Measurements from ENCODE around the gene TMPRSS6. TPM values are rescaled to one million over a fixed set of nuclear protein-coding genes. Genes with fewer than 3 reads are reported as not detected.

Gene TMPRSS6
- total RNA-seq, 1 experiment from 2014 or later, result not detected

GRCh38 chr22:37132773-37133172 is 23.3 kb upstream of the TMPRSS6 start:
- H3K27me3 ChIP-seq, result no peaks in the 10 kb centered on the region
- H3K4me3 ChIP-seq, result no peak overlapping the region
- no peaks in the 10 kb centered on the region for H3K36me3 ChIP-seq
- no peak for DNase-seq
- no peak overlapping the region for H3K27ac ChIP-seq
- H3K9me3 ChIP-seq (replicated peaks), result no peaks in the 10 kb centered on the region
- no peaks in the 10 kb centered on the region for H3K4me1 ChIP-seq

- no peak for DNase-seq
- Histone ChIP-seq H3K4me3 (no peak overlapping the region), H3K4me1 (no peaks in the 10 kb centered on the region), H3K9me3 (replicated peaks) (no peaks in the 10 kb centered on the region), H3K36me3 (no peaks in the 10 kb centered on the region), H3K27me3 (no peaks in the 10 kb centered on the region), H3K27ac (no peak overlapping the region)
Measured at GRCh38 chr22:37129866-37130441, 20.4 kb upstream of the TMPRSS6 start.

- DNase-seq, result no peak
- Histone ChIP-seq H3K9me3 (replicated peaks) (no peaks in the 10 kb centered on the region), H3K27ac (no peak overlapping the region), H3K4me3 (no peak overlapping the region), H3K36me3 (no peaks in the 10 kb centered on the region), H3K4me1 (no peaks in the 10 kb centered on the region), H3K27me3 (no peaks in the 10 kb centered on the region)
Measured at GRCh38 chr22:37128555-37129281, 19.2 kb upstream of the TMPRSS6 start.

- no peaks in the 10 kb centered on the region for H3K4me1 ChIP-seq
- DNase-seq, result no peak
- H3K36me3 ChIP-seq, result no peaks in the 10 kb centered on the region
- no peaks in the 10 kb centered on the region for H3K27me3 ChIP-seq
- H3K27ac ChIP-seq, result no peak overlapping the region
- no peak overlapping the region for H3K4me3 ChIP-seq
- no peaks in the 10 kb centered on the region for H3K9me3 ChIP-seq (replicated peaks)
Measured at GRCh38 chr22:37127350-37127878, 17.9 kb upstream of the TMPRSS6 start.

GRCh38 chr22:37126882-37127281 is 17.4 kb upstream of the TMPRSS6 start:
- no peak overlapping the region for H3K27ac ChIP-seq
- no peak for DNase-seq
- H3K4me1 ChIP-seq, result no peaks in the 10 kb centered on the region
- H3K9me3 ChIP-seq (replicated peaks), result no peaks in the 10 kb centered on the region
- H3K27me3 ChIP-seq, result no peaks in the 10 kb centered on the region
- H3K4me3 ChIP-seq, result no peak overlapping the region
- H3K36me3 ChIP-seq, result no peaks in the 10 kb centered on the region

- no peaks in the 10 kb centered on the region for H3K36me3 ChIP-seq
- H3K27ac ChIP-seq, result no peak overlapping the region
- H3K9me3 ChIP-seq (replicated peaks), result no peaks in the 10 kb centered on the region
- no peaks in the 10 kb centered on the region for H3K27me3 ChIP-seq
- H3K4me3 ChIP-seq, result no peak overlapping the region
- no peaks in the 10 kb centered on the region for H3K4me1 ChIP-seq
- DNase-seq, result no peak
Measured at GRCh38 chr22:37126383-37126782, 16.9 kb upstream of the TMPRSS6 start.

GRCh38 chr22:37123649-37124048 is 14.1 kb upstream of the TMPRSS6 start:
- Histone ChIP-seq H3K4me3 (no peak overlapping the region), H3K4me1 (no peaks in the 10 kb centered on the region), H3K27me3 (no peaks in the 10 kb centered on the region), H3K36me3 (no peaks in the 10 kb centered on the region), H3K27ac (no peak overlapping the region), H3K9me3 (replicated peaks) (no peaks in the 10 kb centered on the region)
- no peak for DNase-seq

GRCh38 chr22:37122598-37123180 is 13.2 kb upstream of the TMPRSS6 start:
- H3K4me3 ChIP-seq, result no peak overlapping the region
- H3K36me3 ChIP-seq, result no peaks in the 10 kb centered on the region
- no peak overlapping the region for H3K27ac ChIP-seq
- no peaks in the 10 kb centered on the region for H3K27me3 ChIP-seq
- H3K9me3 ChIP-seq (replicated peaks), result no peaks in the 10 kb centered on the region
- no peak for DNase-seq
- no peaks in the 10 kb centered on the region for H3K4me1 ChIP-seq

- Histone ChIP-seq H3K27me3 (no peaks in the 10 kb centered on the region), H3K4me1 (no peaks in the 10 kb centered on the region), H3K4me3 (no peak overlapping the region), H3K27ac (no peak overlapping the region), H3K9me3 (replicated peaks) (no peaks in the 10 kb centered on the region), H3K36me3 (no peaks in the 10 kb centered on the region)
- no peak for DNase-seq
Measured at GRCh38 chr22:37121887-37122591, 12.5 kb upstream of the TMPRSS6 start.

- H3K4me1 ChIP-seq, result no peaks in the 10 kb centered on the region
- no peak overlapping the region for H3K4me3 ChIP-seq
- H3K27me3 ChIP-seq, result no peaks in the 10 kb centered on the region
- H3K27ac ChIP-seq, result no peak overlapping the region
- H3K9me3 ChIP-seq (replicated peaks), result no peaks in the 10 kb centered on the region
- H3K36me3 ChIP-seq, result no peaks in the 10 kb centered on the region
- DNase-seq, result no peak
Measured at GRCh38 chr22:37120569-37121340, 11.2 kb upstream of the TMPRSS6 start.

- Histone ChIP-seq H3K27me3 (no peaks in the 10 kb centered on the region), H3K36me3 (no peaks in the 10 kb centered on the region), H3K4me3 (no peak overlapping the region), H3K9me3 (replicated peaks) (no peaks in the 10 kb centered on the region), H3K27ac (no peak overlapping the region), H3K4me1 (no peaks in the 10 kb centered on the region)
- DNase-seq, result no peak
Measured at GRCh38 chr22:37119872-37120271, 10.4 kb upstream of the TMPRSS6 start.

- Histone ChIP-seq H3K27ac (no peak overlapping the region), H3K4me1 (no peaks in the 10 kb centered on the region), H3K4me3 (no peak overlapping the region), H3K27me3 (no peaks in the 10 kb centered on the region), H3K9me3 (replicated peaks) (no peaks in the 10 kb centered on the region), H3K36me3 (no peaks in the 10 kb centered on the region)
- no peak for DNase-seq
Measured at GRCh38 chr22:37118083-37118482, 8.6 kb upstream of the TMPRSS6 start.

- H3K36me3 ChIP-seq, result no peaks in the 10 kb centered on the region
- H3K9me3 ChIP-seq (replicated peaks), result no peaks in the 10 kb centered on the region
- no peaks in the 10 kb centered on the region for H3K27me3 ChIP-seq
- H3K4me3 ChIP-seq, result no peak overlapping the region
- H3K4me1 ChIP-seq, result no peaks in the 10 kb centered on the region
- no peak for DNase-seq
- H3K27ac ChIP-seq, result no peak overlapping the region
Measured at GRCh38 chr22:37117092-37117491, 7.6 kb upstream of the TMPRSS6 start.

GRCh38 chr22:37115032-37115431 is 5.5 kb upstream of the TMPRSS6 start:
- no peaks in the 10 kb centered on the region for H3K36me3 ChIP-seq
- no peak for DNase-seq
- no peaks in the 10 kb centered on the region for H3K27me3 ChIP-seq
- no peak overlapping the region for H3K4me3 ChIP-seq
- H3K9me3 ChIP-seq (replicated peaks), result no peaks in the 10 kb centered on the region
- H3K27ac ChIP-seq, result no peak overlapping the region
- no peaks in the 10 kb centered on the region for H3K4me1 ChIP-seq

Measured in SJCRH30 (cell line).